Skeletal muscle cell (primary cell): ENCODE data around the gene TACC2.

Experiments used
- DNase-seq: peaks from one replicate; pipeline ENCODE4 v3.0.0-alpha.2; 2010; ENCODE audit warnings: low read depth
- H3K4me3 ChIP-seq: 2 replicates; pipeline ENCODE4 v1.5.1; 2011; ENCODE audit warnings: low read depth, mild to moderate bottlenecking, control low read depth, low read length, moderate library complexity

TACC2 gene

GRCh38 chr10:122113161-122113944 is 124.4 kb downstream of the TACC2 start:
- H3K4me3 ChIP-seq = peak overlapping the region; percentile 80
- DNase-seq = no peak

GRCh38 chr10:122113945-122114747 is 125.2 kb downstream of the TACC2 start:
- no peak for DNase-seq
- H3K4me3 ChIP-seq = peak overlapping the region; percentile 80

- DNase-seq = no peak
- H3K4me3 ChIP-seq = no peak overlapping the region
These were observed 126.9 kb downstream of the TACC2 start for GRCh38 chr10:122115874-122116273.

GRCh38 chr10:122116331-122116730 is 127.4 kb downstream of the TACC2 start:
- DNase-seq = no peak
- H3K4me3 ChIP-seq = no peak overlapping the region

- H3K4me3 ChIP-seq = no peak overlapping the region
- DNase-seq = no peak
These were observed 128.5 kb downstream of the TACC2 start for GRCh38 chr10:122117475-122117874.

GRCh38 chr10:122120008-122120744 is 131.2 kb downstream of the TACC2 start:
- DNase-seq = no peak
- H3K4me3 ChIP-seq = no peak overlapping the region

GRCh38 chr10:122121059-122121458 is 132.1 kb downstream of the TACC2 start:
- no peak overlapping the region for H3K4me3 ChIP-seq
- no peak for DNase-seq

- DNase-seq = no peak
- H3K4me3 ChIP-seq = no peak overlapping the region
These were observed 133.5 kb downstream of the TACC2 start for GRCh38 chr10:122122493-122122892.

- DNase-seq = no peak
- no peak overlapping the region for H3K4me3 ChIP-seq
These were observed 134.2 kb downstream of the TACC2 start for GRCh38 chr10:122123186-122123585.

GRCh38 chr10:122124342-122124741 is 135.4 kb downstream of the TACC2 start:
- H3K4me3 ChIP-seq = no peak overlapping the region
- no peak for DNase-seq

- no peak for DNase-seq
- no peak overlapping the region for H3K4me3 ChIP-seq
These were observed 135.8 kb downstream of the TACC2 start for GRCh38 chr10:122124808-122125207.

GRCh38 chr10:122126763-122127659 is 138.0 kb downstream of the TACC2 start:
- DNase-seq = peak; percentile 82
- H3K4me3 ChIP-seq = no peak overlapping the region

- peak overlapping the region; percentile 7 for H3K4me3 ChIP-seq
- no peak for DNase-seq
These were observed 139.0 kb downstream of the TACC2 start for GRCh38 chr10:122127943-122128342.

GRCh38 chr10:122128357-122128756 is 139.4 kb downstream of the TACC2 start:
- H3K4me3 ChIP-seq = peak overlapping the region; percentile 7
- DNase-seq = no peak

GRCh38 chr10:122130474-122131110 is 141.6 kb downstream of the TACC2 start:
- no peak for DNase-seq
- H3K4me3 ChIP-seq = no peak overlapping the region

GRCh38 chr10:122132331-122132755 is 143.4 kb downstream of the TACC2 start:
- H3K4me3 ChIP-seq = no peak overlapping the region
- no peak for DNase-seq

- DNase-seq = no peak
- no peak overlapping the region for H3K4me3 ChIP-seq
These were observed 144.1 kb downstream of the TACC2 start for GRCh38 chr10:122132882-122133565.
